HUES6 (cell line): ENCODE measurements around the gene HIC1.

Experiments used
- H3K27ac ChIP-seq: 2 replicates; pipeline ENCODE4 v1.7.0; 2013; ENCODE audit warnings: low read depth, mild to moderate bottlenecking, low read length, inconsistent platforms
- H3K27me3 ChIP-seq: 2 replicates; pipeline ENCODE4 v1.6.1; 2013; ENCODE audit warnings: low read length; ENCODE audit not compliant: control insufficient read depth, insufficient read depth
- H3K36me3 ChIP-seq: 2 replicates; pipeline ENCODE4 v1.6.1; 2013; ENCODE audit warnings: low read length; ENCODE audit not compliant: control insufficient read depth, insufficient read depth
- H3K4me1 ChIP-seq: 2 replicates; pipeline ENCODE4 v1.6.1; 2013; ENCODE audit warnings: low read length; ENCODE audit not compliant: control insufficient read depth, insufficient read depth
- H3K4me3 ChIP-seq: 2 replicates; pipeline ENCODE4 v1.5.1; 2013; ENCODE audit warnings: low read depth, low read length
- H3K9ac ChIP-seq: one replicate; pipeline ENCODE4 v1.6.1; 2013; ENCODE audit warnings: mild to moderate bottlenecking, low read length
- H3K9me3 ChIP-seq: 2 replicates; pipeline ENCODE4 v1.6.1; 2013; ENCODE audit warnings: low read depth, low read length; ENCODE audit not compliant: control insufficient read depth, insufficient read depth

Gene HIC1

GRCh38 chr17:2027528-2028233 lies 27.2 kb upstream of the HIC1 start:
- H3K27me3 ChIP-seq: peaks cover 71% of the 10 kb centered on the region
- H3K4me1 ChIP-seq: peaks cover 11% of the 10 kb centered on the region; the same call in 1 of the 2 replicates
- no peak overlapping the region for H3K27ac ChIP-seq
- H3K36me3 ChIP-seq: no peaks in the 10 kb centered on the region
- no peak overlapping the region for H3K9ac ChIP-seq
- no peaks in the 10 kb centered on the region for H3K9me3 ChIP-seq
- no peak overlapping the region for H3K4me3 ChIP-seq

GRCh38 chr17:2028234-2028614 lies 26.7 kb upstream of the HIC1 start:
- Histone ChIP-seq H3K4me3 (no peak overlapping the region), H3K9me3 (no peaks in the 10 kb centered on the region), H3K27me3 (peaks cover 66% of the 10 kb centered on the region), H3K9ac (no peak overlapping the region), H3K4me1 (peaks cover 9% of the 10 kb centered on the region; the same call in 1 of the 2 replicates), H3K36me3 (no peaks in the 10 kb centered on the region), H3K27ac (no peak overlapping the region)

- H3K27me3 ChIP-seq: peaks cover 61% of the 10 kb centered on the region
- H3K9me3 ChIP-seq: no peaks in the 10 kb centered on the region
- H3K9ac ChIP-seq: no peak overlapping the region
- H3K36me3 ChIP-seq: no peaks in the 10 kb centered on the region
- no peak overlapping the region for H3K27ac ChIP-seq
- H3K4me3 ChIP-seq: no peak overlapping the region
- peaks cover 8% of the 10 kb centered on the region; the same call in 1 of the 2 replicates for H3K4me1 ChIP-seq
These were observed 26.2 kb upstream of the HIC1 start for GRCh38 chr17:2028737-2029136.

GRCh38 chr17:2029911-2030778 lies 24.8 kb upstream of the HIC1 start, which contains the start of gene DPH1:
Gene DPH1, plus strand, starts transcription at chr17:2030153. Its CDS starts 17 bp downstream, at chr17:2030170.
- Histone ChIP-seq H3K27ac (no peak within 1 kb of the TSS), H3K36me3 (no peaks in the 10 kb centered on the region), H3K27me3 (peaks cover 47% of the 10 kb centered on the region), H3K4me1 (peaks cover 9% of the 10 kb centered on the region; the same call in 1 of the 2 replicates), H3K9ac (peak within 1 kb of the TSS; percentile 71), H3K9me3 (no peaks in the 10 kb centered on the region), H3K4me3 (peak within 1 kb of the TSS; percentile 94)

GRCh38 chr17:2030779-2031163 lies 24.1 kb upstream of the HIC1 start:
- Histone ChIP-seq H3K4me1 (peaks cover 9% of the 10 kb centered on the region; the same call in 1 of the 2 replicates), H3K27ac (no peak overlapping the region), H3K4me3 (peak overlapping the region; percentile 94), H3K27me3 (peaks cover 40% of the 10 kb centered on the region), H3K9me3 (no peaks in the 10 kb centered on the region), H3K36me3 (peaks cover under 1% of the 10 kb centered on the region; the same call in 1 of the 2 replicates), H3K9ac (no peak overlapping the region)

GRCh38 chr17:2033153-2033552 lies 21.8 kb upstream of the HIC1 start:
- Histone ChIP-seq H3K36me3 (peaks cover 17% of the 10 kb centered on the region), H3K27ac (no peak overlapping the region), H3K4me3 (no peak overlapping the region), H3K4me1 (peaks cover 9% of the 10 kb centered on the region; the same call in 1 of the 2 replicates), H3K9ac (no peak overlapping the region), H3K9me3 (no peaks in the 10 kb centered on the region), H3K27me3 (peaks cover 16% of the 10 kb centered on the region)

GRCh38 chr17:2034157-2034556 lies 20.7 kb upstream of the HIC1 start:
- H3K9me3 ChIP-seq: no peaks in the 10 kb centered on the region
- peaks cover 6% of the 10 kb centered on the region for H3K27me3 ChIP-seq
- H3K36me3 ChIP-seq: peaks cover 17% of the 10 kb centered on the region
- no peak overlapping the region for H3K27ac ChIP-seq
- no peak overlapping the region for H3K9ac ChIP-seq
- peaks cover 9% of the 10 kb centered on the region; the same call in 1 of the 2 replicates for H3K4me1 ChIP-seq
- H3K4me3 ChIP-seq: no peak overlapping the region

GRCh38 chr17:2034806-2035540 lies 19.9 kb upstream of the HIC1 start:
- Histone ChIP-seq H3K27me3 (no peaks in the 10 kb centered on the region), H3K9me3 (no peaks in the 10 kb centered on the region), H3K36me3 (peaks cover 20% of the 10 kb centered on the region), H3K4me3 (no peak overlapping the region), H3K9ac (no peak overlapping the region), H3K27ac (no peak overlapping the region), H3K4me1 (peaks cover 9% of the 10 kb centered on the region; the same call in 1 of the 2 replicates)

GRCh38 chr17:2035541-2036488 lies 19.1 kb upstream of the HIC1 start:
- Histone ChIP-seq H3K36me3 (peaks cover 23% of the 10 kb centered on the region), H3K9ac (no peak overlapping the region), H3K27ac (no peak overlapping the region), H3K4me1 (peaks cover 8% of the 10 kb centered on the region; the same call in 1 of the 2 replicates), H3K4me3 (no peak overlapping the region), H3K9me3 (no peaks in the 10 kb centered on the region), H3K27me3 (no peaks in the 10 kb centered on the region)

- Histone ChIP-seq H3K36me3 (peaks cover 23% of the 10 kb centered on the region), H3K27me3 (no peaks in the 10 kb centered on the region), H3K27ac (no peak overlapping the region), H3K9ac (no peak overlapping the region), H3K4me1 (peaks cover 11% of the 10 kb centered on the region; the same call in 1 of the 2 replicates), H3K4me3 (no peak overlapping the region), H3K9me3 (no peaks in the 10 kb centered on the region)
These were observed 17.7 kb upstream of the HIC1 start for GRCh38 chr17:2037155-2037554.
